H9 (cell line): ENCODE measurements around the gene RUNX1. TPM values are rescaled to one million over a fixed set of nuclear protein-coding genes. Genes with fewer than 3 reads are reported as not detected.

Source experiments
- DNase-seq: peaks from one replicate; pipeline ENCODE4 v3.0.0-alpha.2; 2017
- H2AFZ ChIP-seq: one replicate; pipeline ENCODE4 v1.6.1; 2013; ENCODE audit warnings: mild to moderate bottlenecking, low read length, control low read depth, moderate library complexity
- H2AK5ac ChIP-seq: 2 replicates; pipeline ENCODE4 v1.6.1; 2013; ENCODE audit warnings: low read length, control low read depth, mixed read lengths; ENCODE audit not compliant: insufficient read length
- H2BK120ac ChIP-seq: one replicate; pipeline ENCODE4 v1.6.1; 2013; ENCODE audit warnings: low read depth, mild to moderate bottlenecking, low read length, control low read depth, inconsistent platforms; ENCODE audit not compliant: poor library complexity, severe bottlenecking
- H2BK12ac ChIP-seq: 2 replicates; pipeline ENCODE4 v1.6.1; 2013; ENCODE audit warnings: low read length, control low read depth, mixed read lengths, low read depth; ENCODE audit not compliant: insufficient read length
- H2BK15ac ChIP-seq: 2 replicates; pipeline ENCODE4 v1.6.1; 2013; ENCODE audit warnings: low read depth, low read length, control low read depth
- H2BK20ac ChIP-seq: one replicate; pipeline ENCODE4 v1.6.1; 2013; ENCODE audit warnings: low read depth, mild to moderate bottlenecking, low read length, control low read depth, inconsistent platforms; ENCODE audit not compliant: poor library complexity, severe bottlenecking
- H2BK5ac ChIP-seq: 2 replicates; pipeline ENCODE4 v1.6.1; 2013; ENCODE audit warnings: low read length, control low read depth, mixed read lengths; ENCODE audit not compliant: insufficient read length
- H3K14ac ChIP-seq: 2 replicates; pipeline ENCODE4 v1.6.1; 2013; ENCODE audit warnings: low read length, control low read depth; ENCODE audit not compliant: insufficient read depth
- H3K18ac ChIP-seq: 2 replicates; pipeline ENCODE4 v1.6.1; 2013; ENCODE audit warnings: low read depth, mild to moderate bottlenecking, mixed read lengths, low read length, control low read depth; ENCODE audit not compliant: insufficient read length
- H3K23ac ChIP-seq: 2 replicates; pipeline ENCODE4 v1.6.1; 2013; ENCODE audit warnings: low read length, control low read depth, mixed read lengths, low read depth; ENCODE audit not compliant: insufficient read length
- H3K23me2 ChIP-seq: 2 replicates; pipeline ENCODE4 v1.6.1; 2013; ENCODE audit warnings: low read depth, mild to moderate bottlenecking, mixed read lengths, low read length, control low read depth; ENCODE audit not compliant: insufficient read length, poor library complexity, severe bottlenecking
- H3K27ac ChIP-seq: 2 replicates; pipeline ENCODE4 v1.5.1; 2013; ENCODE audit warnings: low read length, control low read depth, mixed read lengths, low read depth; ENCODE audit not compliant: insufficient read length
- H3K27me3 ChIP-seq: 2 replicates; pipeline ENCODE4 v1.6.1; 2013; ENCODE audit warnings: low read length, control low read depth, inconsistent platforms; ENCODE audit not compliant: insufficient read depth
- H3K4ac ChIP-seq: 2 replicates; pipeline ENCODE4 v1.6.1; 2013; ENCODE audit warnings: low read depth, mild to moderate bottlenecking, control low read depth, inconsistent platforms, low read length, moderate library complexity
- H3K4me1 ChIP-seq: 2 replicates; pipeline ENCODE4 v1.6.1; 2013; ENCODE audit warnings: low read length, control low read depth, inconsistent platforms; ENCODE audit not compliant: insufficient read depth
- H3K4me2 ChIP-seq: 2 replicates; pipeline ENCODE4 v1.6.1; 2013; ENCODE audit warnings: low read length, control low read depth, mixed read lengths; ENCODE audit not compliant: insufficient read length, insufficient read depth
- H3K56ac ChIP-seq: 2 replicates; pipeline ENCODE4 v1.6.1; 2013; ENCODE audit warnings: low read depth, mild to moderate bottlenecking, mixed read lengths, low read length, control low read depth; ENCODE audit not compliant: insufficient read length
- H3K79me1 ChIP-seq: 2 replicates; pipeline ENCODE4 v1.6.1; 2013; ENCODE audit warnings: low read depth, mild to moderate bottlenecking, moderate library complexity, low read length, control low read depth, inconsistent platforms; ENCODE audit not compliant: insufficient read depth, poor library complexity, severe bottlenecking
- H3K79me2 ChIP-seq: 2 replicates; pipeline ENCODE4 v1.6.1; 2013; ENCODE audit warnings: low read length, control low read depth, inconsistent platforms; ENCODE audit not compliant: insufficient read depth
- H3K9ac ChIP-seq: 2 replicates; pipeline ENCODE4 v1.6.1; 2013; ENCODE audit warnings: low read length, control low read depth, mixed read lengths; ENCODE audit not compliant: insufficient read length; ENCODE audit errors: extremely low read depth
- H3K9me3 ChIP-seq: one replicate; pipeline ENCODE4 v1.6.1; 2013; ENCODE audit warnings: low read depth, low read length, inconsistent platforms; ENCODE audit not compliant: control insufficient read depth
- H3T11ph ChIP-seq: one replicate; pipeline ENCODE4 v1.6.1; 2013; ENCODE audit warnings: mild to moderate bottlenecking, low read length, control low read depth, inconsistent platforms
- H4K20me1 ChIP-seq: one replicate; pipeline ENCODE4 v1.6.1; 2013; ENCODE audit not compliant: control insufficient read depth, insufficient read length, insufficient read depth
- H4K5ac ChIP-seq: 2 replicates; pipeline ENCODE4 v1.6.1; 2013; ENCODE audit warnings: low read depth, mild to moderate bottlenecking, mixed read lengths, low read length, control low read depth; ENCODE audit not compliant: insufficient read length
- H4K8ac ChIP-seq: replicated peaks from 2 replicates; pipeline ENCODE4 v1.6.1; 2013; ENCODE audit warnings: low read length, control low read depth, mixed read lengths, low read depth; ENCODE audit not compliant: insufficient read length
- H4K91ac ChIP-seq: 2 replicates; pipeline ENCODE4 v1.6.1; 2013; ENCODE audit warnings: low read depth, mild to moderate bottlenecking, moderate library complexity, mixed read lengths, low read length, control low read depth; ENCODE audit not compliant: insufficient read length
- H3K27ac Mint-ChIP-seq, 3 experiments: 2 replicates in 2 of 3; 3 replicates in 1 of 3; pipeline ENCODE4 v1.8.0; 2020 to 2021; ENCODE audit warnings: mixed read lengths in 3 of 3, mild to moderate bottlenecking in 1 of 3, moderate library complexity in 1 of 3
- H3K27me3 Mint-ChIP-seq: 2 replicates; pipeline ENCODE4 v1.8.0; 2021; ENCODE audit warnings: low read depth, mild to moderate bottlenecking, moderate library complexity, mixed read lengths
- H3K36me3 Mint-ChIP-seq, 3 experiments: 2 replicates in 2 of 3; 3 replicates in 1 of 3; pipeline ENCODE4 v1.8.0; 2020 to 2021; ENCODE audit warnings: low read depth in 3 of 3, mixed read lengths in 3 of 3; ENCODE audit not compliant: insufficient read depth in 1 of 3
- H3K4me1 Mint-ChIP-seq, 2 experiments: 2 replicates each; pipeline ENCODE4 v1.8.0; 2020; ENCODE audit warnings: mixed read lengths in 2 of 2
- H3K4me3 Mint-ChIP-seq, 2 experiments: 2 replicates in 1 of 2; 3 replicates in 1 of 2; pipeline ENCODE4 v1.8.0; 2020 to 2021; ENCODE audit warnings: mild to moderate bottlenecking in 2 of 2, mixed read lengths in 2 of 2, moderate library complexity in 1 of 2
- H3K9me3 Mint-ChIP-seq, 2 experiments: 2 replicates in 1 of 2; 3 replicates in 1 of 2; pipeline ENCODE4 v1.8.0; 2020; ENCODE audit warnings: mild to moderate bottlenecking in 2 of 2, mixed read lengths in 2 of 2, moderate library complexity in 1 of 2
- WGBS: extraction: QIAGEN DNeasy Blood & Tissue Kit; methylation state at CpG from one replicate; pipeline ENCODE4 v1.1.7; 2013; ENCODE audit warnings: missing lambda C conversion rate, low lambda C conversion rate, mixed read lengths; ENCODE audit not compliant: insufficient read length; ENCODE audit errors: extremely low coverage; 5-methylcytosine and 5-hydroxymethylcytosine counted together
- total RNA-seq: library from RNA; stranded (reverse); gene quantifications from 2 replicates; pipeline ENCODE4 v1.2.1, GENCODE V29; 2021
- TF ChIP-seq, protein P1 (sequence below): fragments of 200-600 bp; sonication (generic); conservative IDR thresholded peaks from 3 replicates; pipeline ENCODE4 v1.8.0; 2021; ENCODE audit warnings: antibody characterized with exemption, mild to moderate bottlenecking

The RUNX1 gene
- total RNA-seq, 1 experiment from 2014 or later: 0.72 TPM

- WGBS: no CpG with 5 or more reads among the region's 11 CpGs
- Histone ChIP-seq H4K20me1 (no peaks in the 10 kb centered on the region), H2AFZ (no peak overlapping the region)
Observed at GRCh38 chr21:34956416-34957316, 92.4 kb downstream of the RUNX1 start.

More at GRCh38 chr21:34956416-34957316, 92.4 kb downstream of the RUNX1 start:
- Histone ChIP-seq H2BK15ac (no peak overlapping the region), H3K9me3 (no peaks in the 10 kb centered on the region), H3K27me3 (no peaks in the 10 kb centered on the region), H3K4me1 (no peaks in the 10 kb centered on the region), H2BK5ac (no peak overlapping the region), H3K23me2 (no peaks in the 10 kb centered on the region), H3K14ac (no peak overlapping the region), H3K23ac (no peak overlapping the region), H3K27ac (no peak overlapping the region), H3K79me2 (no peaks in the 10 kb centered on the region), H2BK12ac (no peak overlapping the region), H3K56ac (no peak overlapping the region), H3K79me1 (no peaks in the 10 kb centered on the region), H4K91ac (no peak overlapping the region), H2BK120ac (no peak overlapping the region), H3K18ac (no peak overlapping the region), H2BK20ac (no peak overlapping the region), H4K8ac (no peak overlapping the region), H3K4me2 (no peak overlapping the region), H2AK5ac (no peak overlapping the region), H3T11ph (no peak overlapping the region), H4K5ac (no peak overlapping the region), H3K4ac (no peak overlapping the region), H3K9ac (no peak overlapping the region)
- no peak overlapping the region for H3K27ac Mint-ChIP-seq
- peaks cover 16% of the 10 kb centered on the region for H3K27me3 Mint-ChIP-seq
- TF ChIP-seq, protein P1, sequence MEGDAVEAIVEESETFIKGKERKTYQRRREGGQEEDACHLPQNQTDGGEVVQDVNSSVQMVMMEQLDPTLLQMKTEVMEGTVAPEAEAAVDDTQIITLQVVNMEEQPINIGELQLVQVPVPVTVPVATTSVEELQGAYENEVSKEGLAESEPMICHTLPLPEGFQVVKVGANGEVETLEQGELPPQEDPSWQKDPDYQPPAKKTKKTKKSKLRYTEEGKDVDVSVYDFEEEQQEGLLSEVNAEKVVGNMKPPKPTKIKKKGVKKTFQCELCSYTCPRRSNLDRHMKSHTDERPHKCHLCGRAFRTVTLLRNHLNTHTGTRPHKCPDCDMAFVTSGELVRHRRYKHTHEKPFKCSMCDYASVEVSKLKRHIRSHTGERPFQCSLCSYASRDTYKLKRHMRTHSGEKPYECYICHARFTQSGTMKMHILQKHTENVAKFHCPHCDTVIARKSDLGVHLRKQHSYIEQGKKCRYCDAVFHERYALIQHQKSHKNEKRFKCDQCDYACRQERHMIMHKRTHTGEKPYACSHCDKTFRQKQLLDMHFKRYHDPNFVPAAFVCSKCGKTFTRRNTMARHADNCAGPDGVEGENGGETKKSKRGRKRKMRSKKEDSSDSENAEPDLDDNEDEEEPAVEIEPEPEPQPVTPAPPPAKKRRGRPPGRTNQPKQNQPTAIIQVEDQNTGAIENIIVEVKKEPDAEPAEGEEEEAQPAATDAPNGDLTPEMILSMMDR: no peak
- H3K4me3 Mint-ChIP-seq: no peak overlapping the region
- H3K9me3 Mint-ChIP-seq: no peaks in the 10 kb centered on the region; a peak in 1 of 5 replicates
- DNase-seq: no peak
- H3K4me1 Mint-ChIP-seq: peaks cover 21 to 23% of the 10 kb centered on the region in 2 experiments
- no peaks in the 10 kb centered on the region; a peak in 1 of 7 replicates for H3K36me3 Mint-ChIP-seq
